ENCODE data around the gene USP53.
A peak's percentile ranks its signal among the peaks of the same experiment; 100 is the strongest.
"Not testable (repeated sequence)": the region's sequence is repeated elsewhere in the genome, so short reads cannot be mapped to it uniquely, and the experiment has no call there.

Gene USP53

DNA sequence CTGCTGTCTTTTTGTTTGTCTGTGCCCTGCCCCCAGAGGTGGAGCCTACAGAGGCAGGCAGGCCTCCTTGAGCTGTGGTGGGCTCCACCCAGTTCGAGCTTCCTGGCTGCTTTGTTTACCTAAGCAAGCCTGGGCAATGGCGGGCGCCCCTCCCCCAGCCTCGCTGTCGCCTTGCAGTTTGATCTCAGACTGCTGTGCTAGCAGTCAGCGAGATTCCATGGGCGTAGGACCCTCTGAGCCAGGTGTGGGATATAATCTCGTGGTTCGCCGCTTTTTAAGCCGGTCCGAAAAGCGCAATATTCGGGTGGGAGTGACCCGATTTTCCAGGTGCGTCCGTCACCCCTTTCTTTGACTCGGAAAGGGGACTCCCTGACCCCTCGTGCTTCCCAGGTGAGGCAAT is 67.0 kb downstream of the USP53 start:
- not testable (repeated sequence) for DNase-seq

DNA sequence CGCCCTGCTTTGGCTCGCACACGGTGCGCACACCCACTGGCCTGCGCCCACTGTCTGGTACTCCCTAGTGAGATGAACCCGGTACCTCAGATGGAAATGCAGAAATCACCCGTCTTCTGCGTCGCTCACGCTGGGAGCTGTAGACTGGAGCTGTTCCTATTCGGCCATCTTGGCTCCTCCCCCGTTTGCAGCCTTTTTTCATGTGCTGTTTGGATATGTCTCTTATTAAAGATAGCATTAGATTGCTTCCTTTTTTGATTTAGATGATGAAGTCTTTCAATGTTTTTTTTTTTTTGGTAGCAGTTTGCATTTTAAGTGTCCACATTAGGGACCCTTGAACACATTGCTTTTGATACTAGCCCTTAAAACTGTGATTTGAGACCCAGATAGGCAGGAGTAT is 67.4 kb downstream of the USP53 start:
- not testable (repeated sequence) for DNase-seq

DNA sequence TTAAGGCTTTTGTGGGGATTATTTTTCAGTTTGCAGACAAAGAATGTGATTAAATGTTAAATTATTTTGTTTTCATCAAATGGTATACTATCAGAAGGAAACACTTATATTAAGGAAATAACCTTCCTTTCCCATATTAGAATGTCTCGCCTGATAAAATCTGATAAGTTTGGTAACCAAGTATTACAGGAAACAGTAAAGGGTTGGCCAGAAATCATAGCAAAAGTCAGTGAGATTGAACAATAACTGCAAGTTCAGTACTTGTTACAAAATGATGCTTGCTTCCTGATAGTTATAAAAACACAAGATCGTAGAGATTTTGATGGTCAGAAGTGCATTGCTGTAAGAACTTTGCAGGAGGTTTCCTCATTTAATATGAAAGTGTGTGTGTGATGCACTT is 68.9 kb downstream of the USP53 start:
- no peak for DNase-seq

DNA sequence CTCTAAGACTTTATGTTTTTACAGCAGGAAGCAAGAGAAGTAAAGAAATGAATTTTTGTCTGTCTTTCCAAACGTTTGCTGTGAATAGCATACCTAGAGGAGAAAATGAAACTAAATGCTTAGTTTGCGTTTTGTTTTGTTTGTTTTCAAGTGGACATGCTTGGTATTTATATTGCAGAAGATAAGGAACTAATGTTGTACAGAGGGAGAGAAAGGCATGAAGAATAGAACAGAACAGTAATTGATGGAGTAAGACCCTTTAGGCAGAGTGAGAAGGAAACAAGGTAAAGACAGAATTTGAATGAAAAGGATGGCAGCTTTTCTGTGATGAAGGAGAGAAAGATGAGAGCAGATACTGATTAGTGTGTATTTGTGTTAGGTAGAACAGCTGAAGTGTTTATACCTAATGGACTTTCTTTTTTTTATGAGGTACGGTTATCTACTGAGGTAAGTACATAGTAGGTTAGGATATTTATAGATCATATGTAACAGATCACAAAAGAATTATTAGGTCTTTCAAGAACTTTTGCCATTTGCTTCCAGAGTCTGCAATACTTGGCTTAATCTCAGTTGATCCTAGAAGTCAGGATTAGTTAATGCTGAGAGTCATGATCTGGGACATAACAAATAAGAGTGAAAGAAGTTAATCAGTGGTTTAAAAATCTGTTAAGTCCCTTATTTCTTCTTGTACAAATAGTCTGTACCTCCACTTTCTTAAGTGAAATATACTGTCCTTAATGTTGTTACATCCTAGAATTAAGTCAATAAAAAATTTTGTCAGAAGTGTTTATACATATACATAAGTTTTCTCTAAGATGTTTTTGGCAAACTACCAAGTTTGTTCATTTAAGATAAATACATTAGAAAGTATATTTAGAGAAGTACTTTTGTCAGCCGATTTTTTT is 72.6 kb downstream of the USP53 start:
- peak; percentile 17 for DNase-seq

DNA sequence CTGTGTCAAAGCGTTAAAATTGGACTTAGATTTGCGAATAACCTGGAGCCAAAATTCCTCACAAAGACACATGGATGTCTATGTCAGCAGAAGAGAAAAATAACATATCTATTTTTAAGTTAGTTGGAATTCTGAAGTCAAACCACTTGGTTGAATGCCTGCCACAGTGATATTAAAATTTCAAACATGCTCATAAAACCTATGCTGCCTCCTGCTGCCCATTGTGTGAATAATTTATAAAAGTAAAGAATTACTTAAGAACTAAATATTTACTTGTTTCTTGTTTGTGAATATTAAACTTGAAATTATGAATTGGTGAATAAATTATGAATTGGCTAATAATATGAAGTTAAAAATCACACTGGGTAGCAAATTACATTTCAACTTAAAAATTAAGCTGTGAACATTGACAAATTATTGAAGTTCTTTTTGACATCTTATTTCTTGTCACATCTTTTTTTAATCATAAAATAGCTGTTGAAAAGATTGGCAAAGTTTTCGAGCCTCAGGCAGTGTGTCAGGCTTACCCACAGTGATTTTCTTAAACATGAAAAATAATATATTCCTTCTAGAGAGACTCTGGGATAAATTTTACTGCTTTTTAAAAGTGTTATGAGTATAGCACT is 74.0 kb downstream of the USP53 start:
- peak; percentile 41 for DNase-seq

DNA sequence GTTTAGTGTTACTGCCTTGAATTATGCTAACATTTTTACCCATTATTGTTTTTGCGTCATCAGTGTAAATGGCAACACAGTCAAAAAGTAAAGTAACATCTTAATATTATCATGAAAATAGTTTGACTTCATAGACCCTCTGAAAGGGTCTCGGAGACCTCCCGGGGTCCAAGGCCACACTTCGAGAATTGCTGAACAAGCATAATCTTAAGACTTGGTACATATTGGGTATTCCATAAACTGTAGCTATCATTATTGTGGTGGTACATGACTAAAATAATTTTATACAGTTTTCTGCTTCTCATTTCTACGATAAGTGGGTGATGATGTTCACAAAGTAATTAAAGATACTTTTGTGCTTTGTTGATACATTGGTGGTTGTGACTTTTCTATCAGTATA is 76.8 kb downstream of the USP53 start:
- no peak for DNase-seq

DNA sequence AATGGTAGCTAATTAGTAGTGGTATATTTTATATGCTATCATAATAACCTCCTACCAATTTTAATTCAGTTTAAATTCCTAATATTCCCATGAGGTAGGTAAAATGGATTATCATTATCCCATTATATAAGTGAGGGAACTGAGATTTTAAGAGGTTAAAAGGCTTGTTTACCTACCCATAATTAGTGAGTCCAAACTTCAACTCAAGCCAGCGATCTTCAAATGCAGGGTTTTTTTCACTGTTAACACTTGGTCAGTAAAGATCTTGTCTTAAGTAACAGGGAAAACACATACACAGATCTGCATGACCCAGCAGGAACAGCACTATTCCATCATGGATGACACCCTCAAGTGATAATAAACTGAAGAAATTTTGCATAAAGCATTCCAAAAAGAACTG is 78.1 kb downstream of the USP53 start:
- no peak for DNase-seq

DNA sequence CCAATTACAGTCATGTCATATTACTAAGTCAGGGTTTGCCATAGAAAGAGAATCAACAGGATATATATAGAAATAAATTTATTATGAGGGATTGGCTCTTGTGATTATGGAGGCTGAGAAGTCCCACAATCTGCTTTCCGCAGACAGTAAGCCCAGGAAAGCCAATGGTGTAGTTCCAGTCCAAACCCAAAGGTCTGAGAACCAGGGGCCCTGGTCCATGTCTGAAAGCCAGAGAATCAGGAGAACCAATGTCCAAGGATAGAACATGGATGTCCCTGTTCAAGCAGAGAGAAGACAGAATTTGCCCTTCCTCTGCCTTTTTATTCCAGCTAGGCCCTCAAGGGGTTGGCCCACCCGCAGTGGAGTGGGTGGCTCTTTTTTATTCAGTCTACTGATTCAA is 83.8 kb downstream of the USP53 start:
- DNase-seq, result no peak

DNA sequence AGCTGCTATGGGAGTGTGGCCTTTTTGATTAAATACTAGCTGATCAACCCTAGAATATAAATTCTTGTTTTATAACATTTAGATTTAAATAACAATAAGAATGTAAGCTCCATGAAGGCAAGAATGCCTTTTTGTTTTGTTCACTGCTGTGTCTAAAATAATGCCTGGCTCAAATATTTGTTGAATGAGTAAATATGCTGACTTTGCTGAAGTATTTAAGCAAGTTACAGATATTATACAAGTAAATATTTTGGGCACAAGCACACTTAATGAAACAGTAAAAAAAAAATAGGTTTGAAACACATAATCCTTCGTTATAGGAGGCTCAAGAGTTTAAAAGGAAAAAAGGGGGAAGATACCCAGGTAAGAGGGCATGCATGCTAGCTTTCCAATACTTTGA is 85.3 kb downstream of the USP53 start:
- DNase-seq, result no peak

DNA sequence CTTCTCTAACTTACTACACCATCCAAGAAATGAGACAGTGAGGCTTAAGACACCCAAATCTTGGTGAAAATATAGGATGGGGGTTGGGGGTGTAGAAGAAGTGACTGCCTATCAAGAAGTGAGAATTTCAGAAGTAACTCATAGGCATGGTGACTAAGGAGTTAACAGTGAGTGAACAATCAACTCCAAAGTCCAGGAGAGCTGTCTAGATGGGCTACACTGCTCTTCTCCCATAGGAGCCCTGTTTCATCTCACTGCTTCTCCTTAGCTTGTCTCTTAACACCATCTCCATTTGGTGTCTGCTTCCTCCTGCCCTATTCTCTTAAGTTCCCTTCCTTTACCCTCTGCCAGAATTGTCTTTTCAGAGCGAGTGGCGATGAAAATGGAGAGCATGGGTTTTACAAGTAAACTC is 86.8 kb downstream of the USP53 start:
- peak; percentile 24 for DNase-seq

DNA sequence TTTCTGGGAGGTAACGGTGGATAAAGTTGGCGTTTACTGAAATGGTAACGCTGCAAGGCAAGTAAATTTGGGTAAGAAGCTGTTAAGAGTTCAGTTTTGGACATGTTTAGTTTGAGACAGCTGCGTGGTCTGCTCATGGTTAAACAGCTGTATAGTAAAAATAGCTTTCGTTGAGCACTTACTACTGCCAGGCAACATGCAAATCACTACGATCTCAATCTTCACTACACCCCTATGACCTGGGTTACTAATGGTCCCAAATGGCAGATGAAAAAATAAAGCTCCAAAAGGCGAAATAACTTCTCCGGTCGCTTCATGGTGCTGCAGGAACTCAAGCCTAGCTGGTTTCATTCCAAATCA is 87.2 kb downstream of the USP53 start:
- no peak for DNase-seq

DNA sequence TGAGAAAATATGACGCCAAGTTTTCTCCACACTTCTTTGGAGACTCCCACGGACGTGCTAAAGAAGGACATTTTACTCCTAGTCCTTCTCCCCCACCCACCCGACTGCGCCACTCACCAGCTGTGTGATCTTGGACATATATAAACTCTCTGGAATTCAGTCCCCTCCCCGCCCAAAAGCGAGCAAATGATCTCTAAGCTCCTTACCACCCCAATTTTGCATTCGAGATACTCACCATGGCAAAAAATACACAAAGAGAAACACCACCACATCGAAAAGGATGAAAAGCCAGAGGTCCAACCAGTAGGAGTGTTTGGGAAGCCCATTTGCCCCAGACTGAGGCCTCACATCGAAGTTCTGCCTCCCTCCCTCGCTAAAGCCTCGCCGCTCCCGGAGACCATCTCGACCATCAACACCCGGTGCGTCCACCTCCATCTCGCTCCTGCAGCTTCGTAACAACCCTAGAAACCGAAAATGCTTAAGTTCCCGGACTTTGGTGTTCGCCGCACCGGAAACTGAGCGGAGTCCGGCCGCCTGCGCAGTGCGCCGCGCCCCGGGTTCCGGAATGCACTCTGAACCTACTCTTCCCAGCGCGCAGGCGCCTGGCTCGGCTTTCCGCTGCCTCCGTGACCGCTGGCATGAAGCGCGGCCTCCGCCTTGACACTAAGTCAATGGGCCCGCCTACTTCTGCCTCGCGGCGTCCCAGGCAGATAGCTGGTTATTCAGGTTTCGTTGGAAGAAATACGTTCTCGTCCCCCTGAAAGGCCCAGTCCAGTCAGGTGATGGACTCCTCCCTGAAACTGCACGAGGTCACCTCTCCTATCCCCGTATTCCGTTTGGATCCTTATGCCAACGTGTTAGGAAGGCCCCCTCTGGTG is 87.8 kb downstream of the USP53 start:
- peak; percentile 96 for DNase-seq

DNA sequence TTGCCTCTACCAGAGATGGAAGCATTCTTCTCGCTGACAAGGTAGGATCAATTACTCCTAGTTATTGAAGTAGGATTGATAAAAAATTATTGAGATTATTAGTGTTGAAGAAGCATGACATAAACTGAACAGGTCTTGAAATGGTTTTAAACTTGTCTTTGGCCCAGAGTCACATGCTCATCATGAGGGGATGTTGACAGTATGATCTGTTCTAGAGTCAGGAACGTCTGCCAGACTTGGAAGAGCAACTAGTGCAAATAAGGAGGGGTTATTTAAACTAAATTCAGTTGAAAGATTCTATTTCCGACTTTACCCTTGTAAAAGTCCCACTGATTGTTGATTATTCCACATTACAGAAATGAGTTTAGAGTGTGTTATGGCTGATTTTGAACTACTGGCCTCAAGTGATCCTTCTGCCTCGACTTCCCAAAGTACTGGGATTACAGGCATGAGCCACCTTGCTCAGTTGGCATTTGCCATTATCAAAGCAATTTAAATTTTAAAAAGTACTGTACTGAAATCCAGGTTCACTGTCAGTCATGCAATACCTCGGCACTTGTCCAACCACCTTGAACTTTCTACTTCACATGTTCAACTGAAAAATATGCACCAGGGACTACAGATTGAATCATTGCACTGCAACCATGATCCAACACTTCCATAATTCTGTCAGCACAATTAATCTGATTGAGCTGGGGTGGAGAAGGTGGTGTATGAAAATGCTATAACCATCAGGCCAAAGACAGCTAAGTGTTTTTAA is 89.7 kb downstream of the USP53 start:
- no peak for DNase-seq

DNA sequence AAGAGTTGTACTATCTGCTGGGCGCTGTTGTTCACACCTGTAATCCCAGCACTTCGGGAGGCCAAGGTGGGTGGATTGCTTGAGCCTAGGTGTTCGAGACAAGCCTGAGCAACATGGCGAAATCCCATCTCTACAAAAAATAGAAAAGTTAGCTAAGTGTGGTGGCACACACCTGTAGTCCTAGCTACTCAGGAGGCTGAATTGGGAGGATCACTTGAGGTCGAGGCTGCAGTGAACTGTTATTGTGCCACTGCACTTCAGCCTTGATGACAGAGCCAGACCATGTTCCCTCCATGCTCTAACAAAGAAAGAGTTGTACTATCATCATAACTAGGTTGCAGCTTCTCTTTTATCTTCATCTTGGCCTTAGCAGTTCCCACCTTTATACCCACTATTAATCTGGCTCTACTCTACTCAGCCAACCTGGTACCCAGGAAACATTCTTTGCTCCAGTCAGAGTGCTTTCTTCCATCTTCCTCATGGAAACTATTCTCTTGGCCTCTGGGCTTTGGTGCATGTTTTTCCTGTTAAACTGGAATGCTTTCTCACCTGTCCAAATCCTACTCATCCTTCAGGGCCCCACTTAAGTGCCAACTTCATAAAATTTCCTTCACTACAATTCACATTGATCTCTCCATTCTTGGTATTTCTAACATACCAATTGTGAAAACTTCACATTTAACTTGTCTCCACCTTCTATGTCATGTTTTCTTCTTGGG is 91.2 kb downstream of the USP53 start:
- DNase-seq, result no peak

DNA sequence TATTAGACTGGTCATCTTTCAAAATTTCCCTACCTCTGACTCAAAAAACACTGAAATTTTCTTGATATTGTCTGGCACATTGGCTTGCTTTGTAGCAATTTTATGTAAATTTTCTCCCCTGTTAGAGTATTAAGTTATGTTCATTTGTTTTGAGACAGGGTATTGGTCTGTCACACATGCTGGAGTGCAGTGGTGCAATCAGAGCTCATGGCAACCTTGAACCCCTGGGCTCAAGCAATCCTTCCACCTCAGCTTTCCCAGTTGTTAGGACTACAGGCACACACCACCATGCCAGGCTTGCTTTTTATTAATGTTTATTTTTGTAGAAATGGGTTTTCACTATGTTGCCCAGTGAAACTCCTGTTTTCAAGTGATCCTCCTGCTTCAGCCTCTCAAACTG is 91.9 kb downstream of the USP53 start:
- DNase-seq, result no peak

DNA sequence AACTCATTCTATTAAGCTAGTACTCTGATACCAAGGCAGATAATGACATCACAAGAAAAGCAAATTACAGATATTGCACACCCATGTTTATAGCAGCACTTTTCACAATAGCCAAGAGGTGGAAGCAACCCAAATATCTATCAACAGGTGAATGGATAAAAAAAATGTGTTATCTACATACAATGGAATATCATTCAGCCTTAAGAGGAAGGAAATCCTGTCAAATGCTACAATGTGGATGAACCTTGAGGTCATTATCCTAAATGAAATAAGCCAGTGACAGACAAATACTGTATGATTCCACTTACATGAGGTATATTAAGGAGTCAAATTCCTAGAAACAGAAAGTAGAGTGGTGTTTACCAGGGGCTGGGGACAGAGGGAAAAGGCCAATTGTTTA is 95.1 kb downstream of the USP53 start:
- no peak for DNase-seq

DNA sequence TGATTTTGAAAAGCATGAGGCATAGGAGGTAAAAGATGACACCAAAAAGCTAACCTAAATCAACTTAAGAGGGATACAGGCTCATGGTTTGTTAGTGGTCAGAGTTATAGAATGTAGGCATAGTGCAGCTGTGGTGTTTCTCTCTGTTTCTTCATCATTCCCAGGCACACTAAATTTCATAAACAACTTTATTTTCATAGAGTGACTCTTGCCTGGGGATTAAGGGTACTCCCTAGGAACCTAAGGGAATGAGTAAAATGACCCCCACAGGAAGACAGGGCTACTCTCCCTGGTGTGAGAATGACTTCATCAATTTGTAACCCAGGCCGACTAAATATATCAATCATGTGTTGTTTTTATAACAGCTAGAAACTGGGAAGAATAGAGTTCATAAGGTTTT is 98.3 kb downstream of the USP53 start:
- no peak for DNase-seq

DNA sequence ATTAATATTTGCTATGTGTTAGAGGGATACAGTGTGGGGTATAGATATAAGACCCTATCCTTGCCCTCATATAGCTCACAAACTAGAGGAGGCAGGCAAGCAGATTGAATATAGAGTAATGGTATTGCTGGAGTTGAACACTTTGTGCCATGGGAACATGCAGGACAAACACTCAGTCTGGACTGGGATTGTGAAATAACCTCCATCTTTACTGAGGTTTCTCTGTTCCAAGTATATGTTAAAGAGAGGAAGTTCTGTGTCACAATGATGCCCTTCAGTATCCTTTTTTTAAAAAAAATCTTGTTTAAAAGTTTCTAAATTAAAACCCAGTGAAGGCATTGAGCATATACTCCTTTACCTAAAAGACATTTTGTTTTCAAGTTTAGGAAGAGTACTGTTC is 100.7 kb downstream of the USP53 start:
- no peak for DNase-seq

DNA sequence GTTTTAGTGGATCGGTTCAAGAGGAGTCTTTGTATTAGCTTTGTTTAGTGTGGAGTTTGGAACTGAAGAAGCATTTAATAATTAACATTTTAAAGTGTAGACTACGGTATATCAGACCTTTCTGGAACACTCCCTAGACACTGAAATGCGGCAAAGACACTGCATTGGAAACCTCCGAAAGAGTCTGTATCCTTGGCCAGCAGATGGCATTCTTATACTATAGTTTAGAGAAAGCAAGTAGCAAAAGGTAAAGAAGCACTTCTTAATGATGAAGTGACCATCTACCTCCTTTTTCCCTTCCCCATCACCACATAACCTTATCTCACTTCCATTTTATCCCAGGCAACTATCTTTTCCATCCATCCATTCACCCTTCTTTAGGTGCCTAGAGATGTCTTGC is 101.8 kb downstream of the USP53 start:
- peak; percentile 50 for DNase-seq

DNA sequence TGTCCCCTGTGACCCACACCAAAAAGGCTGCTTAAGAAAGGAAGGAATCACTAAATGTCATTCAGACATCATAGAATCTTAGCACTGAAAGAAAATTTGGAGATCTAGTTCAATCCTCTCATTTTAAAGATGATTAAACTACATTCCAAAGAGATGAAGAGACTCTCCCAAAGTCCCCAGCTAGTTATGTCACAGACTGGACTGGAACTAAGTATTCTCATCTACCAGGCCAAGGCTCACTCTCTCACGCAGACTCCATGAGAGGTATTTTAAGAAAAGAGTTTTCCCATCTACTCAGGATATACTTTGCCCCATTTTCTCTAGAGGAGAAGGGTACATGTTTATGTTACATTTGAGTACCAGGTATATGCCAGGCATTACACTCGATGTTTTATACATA is 102.5 kb downstream of the USP53 start:
- DNase-seq, result no peak

DNA sequence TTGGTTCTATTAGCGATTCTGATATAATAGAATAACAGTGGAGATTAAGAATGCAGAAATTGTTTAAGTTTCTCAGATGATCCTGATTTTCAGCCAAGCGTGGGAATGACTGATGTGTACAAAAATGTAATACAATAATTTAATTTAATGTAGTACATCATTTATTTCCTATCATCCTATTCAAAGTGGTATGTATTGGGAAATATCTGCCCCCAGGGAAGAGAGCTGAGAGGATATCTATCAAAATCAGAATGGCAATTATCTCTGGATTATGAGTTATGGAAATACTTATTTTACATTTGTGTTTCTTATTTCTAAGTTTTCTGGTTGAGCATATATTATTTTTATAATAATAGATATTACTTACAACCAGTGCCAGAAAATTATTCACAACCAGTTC is 105.5 kb downstream of the USP53 start:
- no peak for DNase-seq
